Putamen (tissue), 1 donor: ENCODE results near the gene CNBD2.
"Not testable (repeated sequence)": the region's sequence is repeated elsewhere in the genome, so short reads cannot be mapped to it uniquely, and the experiment has no call there.

Experiments used
- DNase-seq: peaks from one replicate; pipeline ENCODE4 v3.0.0-alpha.2; 2016; ENCODE audit warnings: low spot score

Gene CNBD2

DNA sequence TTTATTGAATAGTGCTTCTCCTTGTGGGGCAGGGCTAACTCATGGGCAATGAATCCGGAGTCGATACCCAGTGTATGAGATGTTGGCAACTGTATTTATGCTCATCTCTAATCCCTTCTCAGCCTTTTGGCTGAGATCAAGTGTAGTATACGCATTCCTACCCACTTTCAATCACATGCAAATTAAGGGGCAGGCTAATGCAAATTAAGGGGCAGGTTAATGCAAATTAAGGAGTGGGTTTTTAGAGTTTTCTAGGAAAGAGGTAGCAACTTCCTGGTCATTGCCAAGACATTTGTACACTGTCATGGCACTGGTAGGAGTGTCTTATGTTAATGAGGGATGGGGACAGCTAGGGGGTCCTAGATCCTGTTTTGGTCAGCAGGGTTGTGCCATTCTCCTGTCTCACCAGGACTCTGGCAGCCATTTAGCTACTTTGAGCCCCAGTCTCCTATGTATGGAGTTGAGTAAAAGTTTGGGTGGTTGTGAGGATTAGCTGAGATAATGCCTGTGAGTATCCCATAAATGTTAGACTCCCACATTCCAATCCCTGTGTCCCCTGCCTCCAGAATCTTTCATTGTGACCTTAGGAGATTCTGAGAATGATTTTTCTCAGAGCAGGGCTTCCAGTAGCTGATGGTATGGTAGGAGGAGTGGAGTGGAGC lies at the start of gene CNBD2:
Gene CNBD2, plus strand, starts transcription at position 612 of the 662 bp plus-strand sequence. CDS start 173 bp downstream, outside the sequence.
- no peak for DNase-seq

DNA sequence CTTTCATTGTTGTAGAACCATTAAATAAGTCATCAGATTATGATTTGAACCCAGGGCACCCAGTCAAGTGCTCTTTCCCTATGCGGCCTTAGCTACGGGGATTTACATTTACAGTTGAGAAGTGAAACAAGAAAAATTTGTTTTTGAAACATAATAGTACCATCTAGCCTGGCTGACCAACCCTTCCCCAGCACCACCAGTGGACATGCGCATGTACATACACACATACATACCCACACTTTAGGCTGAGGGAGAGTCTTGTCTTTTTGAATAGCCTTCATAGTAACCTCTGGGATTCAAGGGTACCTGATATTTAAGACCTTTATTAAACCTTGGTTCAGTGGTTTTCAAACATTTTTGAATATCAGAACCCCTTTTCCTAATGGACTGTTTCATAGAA lies 47.9 kb upstream of the CNBD2 start:
- DNase-seq, result no peak

DNA sequence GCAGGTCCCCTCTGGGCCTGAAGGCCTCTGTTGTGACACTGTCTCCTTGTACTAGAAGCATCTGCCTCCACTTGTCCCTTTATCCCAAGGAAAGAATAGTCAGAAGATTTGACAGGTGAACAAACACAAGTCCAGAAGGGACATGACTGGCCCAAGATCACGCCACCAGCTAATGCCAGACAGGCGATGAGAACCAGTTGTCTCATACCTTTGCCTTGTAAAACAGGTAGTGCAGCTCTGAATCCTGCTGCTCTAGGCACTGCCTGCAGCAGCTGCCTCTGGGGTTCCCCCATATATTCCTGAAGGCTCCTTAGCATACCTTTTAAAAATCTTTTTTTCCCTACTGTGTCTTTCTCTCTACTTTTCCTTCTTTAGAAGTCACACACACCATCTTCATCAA lies 39.1 kb upstream of the CNBD2 start:
- DNase-seq, result no peak

DNA sequence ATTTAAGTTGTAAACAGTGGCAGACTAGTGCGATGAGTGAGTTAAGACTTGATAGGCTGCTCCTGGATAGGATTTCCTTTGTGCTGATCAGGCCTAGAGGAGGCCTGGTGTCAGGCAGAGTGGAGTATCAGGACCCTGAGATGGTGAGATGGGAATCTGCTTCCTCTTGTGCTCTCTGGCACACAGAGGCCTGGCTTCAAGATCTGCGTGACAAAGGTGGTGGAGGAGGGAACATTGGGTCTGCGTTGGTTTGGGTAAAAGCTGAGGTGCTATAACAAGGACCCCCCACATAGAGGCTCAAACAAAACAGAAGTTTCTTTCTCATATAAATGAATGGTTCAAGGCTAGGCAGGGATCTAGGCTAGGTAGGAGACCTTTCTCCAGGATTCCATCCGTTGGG lies 34.3 kb upstream of the CNBD2 start:
- DNase-seq, result no peak

DNA sequence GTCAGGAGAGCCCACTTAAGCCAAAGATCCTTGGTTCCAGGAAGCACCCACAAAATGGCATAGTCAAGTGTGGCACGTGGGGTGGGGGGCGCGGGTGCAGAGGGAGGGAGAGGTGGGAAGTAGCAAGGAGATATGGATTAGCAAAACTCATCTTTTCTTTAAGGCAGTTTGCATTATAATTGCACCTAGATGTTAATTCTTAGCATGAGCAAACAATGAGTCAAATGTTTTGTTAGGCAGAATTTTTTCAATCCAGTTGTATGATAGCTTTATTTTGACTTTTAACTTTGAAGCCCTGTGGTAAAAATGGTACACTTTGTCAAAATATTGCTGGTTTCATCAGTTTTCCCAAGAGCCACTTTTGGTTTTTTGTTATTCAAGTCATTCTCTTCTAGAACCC lies 29.1 kb upstream of the CNBD2 start:
- DNase-seq, result no peak

DNA sequence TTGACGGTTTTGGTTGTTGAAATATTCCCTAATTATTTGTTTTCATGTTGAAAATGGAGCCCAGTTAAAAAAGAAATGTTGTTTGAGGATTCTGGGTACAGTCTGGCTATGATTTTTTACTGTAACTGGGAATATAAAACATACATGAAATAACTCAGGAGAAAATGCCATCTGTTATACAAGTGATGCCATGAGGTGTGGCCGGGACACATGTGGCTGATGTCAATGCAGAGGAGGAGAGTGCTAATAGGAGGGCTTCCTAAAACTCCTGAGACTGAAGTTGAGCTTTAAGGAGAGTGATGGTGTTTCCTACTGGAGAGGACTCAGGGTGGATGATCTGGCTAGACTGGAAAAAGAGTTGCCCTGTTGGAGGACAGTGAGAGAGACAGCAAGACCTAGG lies 26.8 kb upstream of the CNBD2 start:
- no peak for DNase-seq

DNA sequence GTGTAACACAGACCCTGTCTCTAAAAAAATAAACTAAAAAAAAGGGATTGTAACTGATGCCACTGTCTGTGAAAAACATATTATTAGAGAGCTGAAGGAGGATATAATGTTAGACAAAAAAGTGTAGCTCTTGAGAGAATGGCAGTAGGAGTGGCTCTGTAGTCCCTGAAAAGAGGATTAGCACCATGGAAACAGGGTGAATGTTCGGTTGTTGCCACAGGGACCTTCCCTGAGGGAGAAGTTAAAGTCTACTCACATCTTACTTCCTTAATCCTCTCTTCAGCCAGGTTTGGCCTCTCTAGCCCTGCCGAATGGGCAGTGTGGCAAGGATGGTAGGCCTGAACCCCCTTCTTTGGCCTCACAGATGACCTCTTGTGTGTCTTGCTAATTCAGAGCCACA lies 26.1 kb upstream of the CNBD2 start:
- no peak for DNase-seq

DNA sequence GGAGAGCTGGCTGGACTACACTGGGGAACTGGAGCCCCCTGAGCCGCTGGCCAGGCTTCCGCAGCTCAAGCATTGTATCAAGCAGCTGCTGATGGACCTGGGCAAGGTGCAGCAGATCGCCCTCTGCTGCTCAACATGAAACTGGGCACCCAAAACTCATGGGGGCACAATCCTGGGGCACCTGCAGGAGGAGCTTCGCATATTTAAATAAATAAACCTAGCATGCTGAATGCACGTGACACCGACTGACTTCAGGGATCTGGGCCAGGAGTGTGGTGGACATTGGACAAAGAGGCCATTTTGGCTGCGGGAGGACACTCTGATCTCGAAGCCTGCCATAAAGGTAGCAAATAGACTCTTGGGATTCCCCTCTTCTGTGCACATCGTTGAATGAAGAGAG lies 20.9 kb upstream of the CNBD2 start:
- DNase-seq, result no peak

DNA sequence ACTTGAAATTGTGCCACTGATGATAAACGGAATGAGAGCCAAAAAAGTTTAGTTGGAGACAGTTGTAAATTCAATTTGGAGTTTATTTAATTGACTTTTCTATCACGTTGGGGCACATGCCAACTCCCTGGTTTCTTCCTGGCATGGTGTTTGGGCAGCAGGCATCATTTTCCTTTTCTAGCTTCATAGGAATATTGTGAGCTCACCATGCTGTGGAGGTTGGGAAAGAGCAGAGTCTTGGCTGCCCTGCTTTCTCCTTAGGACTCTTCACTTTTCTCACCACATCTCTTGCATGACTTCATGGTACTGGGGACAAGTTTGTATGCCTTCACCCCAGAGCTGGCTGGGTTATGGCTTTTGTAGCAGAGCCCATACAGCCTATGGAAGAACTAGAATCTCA lies 20.5 kb upstream of the CNBD2 start:
- DNase-seq, result no peak

DNA sequence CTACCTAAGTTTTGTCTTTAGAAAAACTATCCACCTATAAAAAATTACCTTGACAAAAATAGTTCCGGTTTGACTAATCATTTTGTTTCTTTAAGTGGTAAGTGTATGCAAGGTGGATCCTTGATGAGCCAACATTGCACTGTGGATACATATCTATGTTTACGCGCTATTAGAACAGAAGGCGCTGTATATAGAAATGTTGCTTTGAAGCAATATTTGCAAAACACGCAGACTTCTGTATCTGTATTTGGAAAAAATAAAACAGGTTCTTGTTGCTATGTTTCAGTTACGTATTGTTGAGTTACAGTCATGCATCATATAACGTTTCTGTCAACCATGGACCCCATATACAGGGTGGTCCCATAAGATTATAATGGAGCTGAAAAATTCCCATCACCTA lies 18.3 kb upstream of the CNBD2 start:
- DNase-seq, result no peak

DNA sequence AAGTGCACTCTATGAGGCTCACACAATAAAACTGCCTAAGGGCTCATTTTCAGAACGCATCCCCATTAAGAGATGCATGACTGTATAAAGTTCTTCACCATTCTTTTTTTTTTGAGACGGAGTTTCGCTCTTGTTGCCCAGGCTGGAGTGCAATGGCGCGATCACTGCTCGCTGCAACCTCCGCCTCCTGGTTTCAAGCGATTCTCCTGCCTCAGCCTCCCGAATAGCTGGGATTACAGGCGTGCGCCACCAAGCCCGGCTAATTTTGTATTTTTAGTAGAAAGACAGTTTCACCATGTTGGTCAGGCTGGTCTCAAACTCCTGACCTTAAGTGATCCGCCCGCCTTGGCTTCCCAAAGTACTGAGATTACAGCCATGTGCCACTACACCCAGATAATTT lies 16.3 kb upstream of the CNBD2 start:
- DNase-seq, result not testable (repeated sequence)

DNA sequence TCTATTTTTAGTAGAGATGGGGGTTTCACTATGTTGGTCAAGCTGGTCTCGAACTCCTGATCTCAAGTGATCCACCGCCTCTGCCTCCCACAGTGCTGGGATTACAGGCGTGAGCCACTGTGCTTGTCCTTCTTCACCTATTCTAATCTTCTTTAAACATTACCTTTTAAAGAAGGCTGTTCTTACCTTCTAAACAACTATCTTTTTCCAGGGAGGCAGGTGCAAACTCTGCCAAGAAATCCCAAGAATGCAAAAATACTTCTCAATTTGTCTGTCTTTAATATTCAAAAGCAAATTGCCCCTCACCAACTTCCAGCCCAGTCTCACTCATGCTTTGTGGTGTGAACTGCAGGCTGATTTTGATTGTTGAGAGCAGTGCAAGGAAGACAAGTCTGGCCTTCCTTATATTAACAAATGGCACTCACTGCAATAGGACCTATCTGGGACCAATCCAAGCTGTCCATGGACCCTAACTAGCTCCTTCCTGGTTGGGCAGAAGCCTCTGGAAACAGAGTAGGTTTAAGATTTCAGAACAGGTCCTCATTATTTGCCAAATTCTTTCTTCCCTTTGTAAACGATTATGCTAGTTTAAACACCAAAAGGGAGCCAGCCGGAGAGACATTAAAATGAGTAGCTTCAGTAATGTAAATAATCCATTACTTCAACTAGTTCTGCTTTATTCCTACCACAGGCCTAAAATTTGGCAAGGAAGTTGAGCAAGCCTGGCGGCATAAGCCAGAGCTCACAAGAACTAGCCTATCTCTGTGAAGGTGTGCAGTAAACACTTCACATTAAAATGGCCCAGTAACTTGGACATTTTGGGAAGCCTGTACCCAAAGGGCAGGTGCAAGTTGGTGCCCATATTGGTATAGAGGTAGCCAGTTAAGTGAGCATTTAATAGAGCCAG lies 15.7 kb upstream of the CNBD2 start:
- DNase-seq, result no peak

DNA sequence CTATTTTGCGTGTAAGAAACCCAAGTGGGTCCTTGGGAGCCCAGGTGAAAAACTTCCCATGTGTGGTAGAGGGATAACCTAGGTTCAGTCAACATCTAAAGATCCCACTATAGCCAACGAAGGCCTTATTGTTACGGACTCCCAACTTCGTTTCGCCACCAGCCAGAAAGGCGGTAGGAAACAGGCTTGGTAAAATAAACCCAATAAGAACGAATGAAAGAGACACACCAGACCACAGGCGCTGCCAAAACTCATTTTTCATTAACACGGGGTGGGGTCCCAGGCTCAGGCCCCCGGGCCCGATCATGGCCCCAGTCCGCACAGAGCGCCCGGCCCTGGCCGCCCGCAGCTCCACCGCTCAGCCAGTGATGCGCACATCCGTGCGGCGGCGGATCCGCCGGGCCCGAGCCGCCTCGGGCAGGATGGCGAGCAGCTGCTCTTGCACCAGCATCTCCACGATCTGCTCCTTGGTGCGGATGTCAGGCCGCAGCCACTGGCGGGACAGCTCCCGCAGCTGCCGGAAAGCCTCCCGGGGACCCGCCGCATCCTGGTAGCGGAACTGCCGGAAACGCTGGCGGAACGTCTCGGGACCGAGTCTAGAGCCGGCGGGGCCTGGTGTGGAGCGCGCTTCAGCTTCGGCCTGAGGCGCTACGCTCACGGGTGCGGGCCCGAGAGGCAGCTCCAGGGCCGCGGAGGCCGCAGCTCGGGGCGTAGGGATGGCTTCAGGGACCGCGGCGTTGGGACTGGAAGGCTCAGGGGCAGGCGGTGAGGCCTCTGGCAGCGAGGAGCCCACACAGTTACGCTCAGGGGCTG lies 14.8 kb upstream of the CNBD2 start:
- DNase-seq, result no peak

DNA sequence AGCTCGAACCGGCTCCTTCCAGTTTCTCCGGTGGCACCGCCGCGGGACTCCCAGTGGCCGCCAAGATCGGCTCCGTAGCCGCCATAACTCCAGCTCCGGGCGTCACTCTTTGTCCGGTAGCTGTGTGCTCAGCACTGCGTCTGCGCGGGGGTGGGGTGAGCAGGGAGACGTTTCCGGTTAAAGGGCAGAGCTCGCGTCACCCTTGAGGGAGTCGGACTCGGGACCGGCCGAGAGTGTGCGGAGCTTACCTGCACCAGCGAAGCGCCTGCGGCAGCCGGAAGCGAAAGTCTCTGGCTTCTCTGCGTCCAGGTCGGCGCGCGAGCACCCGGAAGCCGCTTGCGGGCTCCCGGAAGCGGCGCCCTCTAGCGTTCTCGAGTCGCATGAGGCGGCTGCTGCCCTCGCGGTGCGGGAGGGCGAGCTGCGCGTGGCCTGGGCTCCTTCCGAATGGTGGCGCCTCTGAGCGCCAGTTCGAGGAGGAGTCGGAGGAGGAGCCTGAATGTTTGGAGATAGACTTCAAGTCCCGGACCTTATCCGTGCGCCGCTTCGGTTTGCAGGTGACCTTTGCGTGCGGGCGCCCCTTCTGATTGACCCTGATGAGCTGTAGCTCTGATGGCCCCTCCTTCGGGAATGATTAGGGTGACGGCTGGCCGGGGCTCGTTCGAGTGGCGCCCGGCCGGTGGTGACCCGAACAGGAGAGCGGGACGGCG lies 14.0 kb upstream of the CNBD2 start, which contains the start of gene SCAND1:
Gene SCAND1, minus strand, starts transcription at position 303 of the 707 bp plus-strand sequence. Its CDS starts 218 bp downstream, at position 85.
- peak; percentile 98 for DNase-seq

DNA sequence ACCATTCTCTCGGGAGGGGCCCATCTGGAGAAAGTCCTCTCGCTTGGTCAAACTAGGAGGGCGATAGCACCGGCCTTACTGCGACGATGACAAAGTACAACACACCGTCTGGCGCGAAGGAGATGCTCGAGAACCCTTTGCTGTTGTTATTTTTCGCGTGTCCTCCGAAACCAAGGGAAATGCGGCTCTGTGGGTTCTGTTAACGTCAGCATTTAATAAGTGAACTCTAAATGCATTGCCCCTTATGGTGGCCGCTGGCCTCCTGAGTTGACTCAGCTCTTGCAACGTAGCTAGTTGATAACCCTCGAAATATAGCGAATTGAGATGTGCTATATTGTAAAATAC lies 13.5 kb upstream of the CNBD2 start:
- DNase-seq, result no peak

DNA sequence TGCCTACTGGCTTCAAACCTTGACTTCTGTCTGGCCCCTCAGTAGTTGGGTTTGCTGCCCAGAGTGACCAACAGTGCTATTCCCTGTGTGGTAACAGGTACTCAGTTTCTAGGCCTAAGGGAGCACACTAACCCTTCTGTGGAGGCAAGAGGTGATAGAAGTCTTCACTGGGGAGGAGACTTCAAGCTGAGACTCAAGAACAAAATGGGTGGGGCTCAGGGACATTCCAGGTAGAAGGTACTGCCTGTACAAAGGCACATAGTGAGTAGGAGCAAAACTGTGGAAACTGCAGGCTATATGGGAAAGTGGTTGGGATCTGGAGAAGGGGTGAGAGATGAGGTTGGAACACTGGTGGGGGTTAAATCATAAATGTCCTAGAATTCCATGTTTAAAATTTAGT lies 11.8 kb upstream of the CNBD2 start:
- DNase-seq, result no peak

DNA sequence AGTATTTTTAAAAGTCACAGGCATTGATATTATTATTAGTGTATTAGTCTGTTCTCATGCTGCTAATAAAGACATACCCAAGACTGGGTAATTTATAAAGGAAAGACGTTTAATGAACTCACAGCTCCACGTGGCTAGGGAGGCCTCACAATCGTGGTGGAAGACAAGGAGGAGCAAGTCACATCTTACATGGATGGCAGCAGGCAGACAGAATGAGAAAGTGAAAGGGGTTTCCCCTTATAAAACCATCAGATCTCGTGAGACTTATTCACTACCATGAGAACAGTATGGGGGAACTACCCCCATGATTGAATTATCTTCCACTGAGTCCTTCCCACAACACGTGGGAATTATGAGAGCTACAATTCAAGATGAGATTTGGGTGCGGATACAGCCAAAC lies 9.1 kb upstream of the CNBD2 start:
- DNase-seq, result not testable (repeated sequence)

DNA sequence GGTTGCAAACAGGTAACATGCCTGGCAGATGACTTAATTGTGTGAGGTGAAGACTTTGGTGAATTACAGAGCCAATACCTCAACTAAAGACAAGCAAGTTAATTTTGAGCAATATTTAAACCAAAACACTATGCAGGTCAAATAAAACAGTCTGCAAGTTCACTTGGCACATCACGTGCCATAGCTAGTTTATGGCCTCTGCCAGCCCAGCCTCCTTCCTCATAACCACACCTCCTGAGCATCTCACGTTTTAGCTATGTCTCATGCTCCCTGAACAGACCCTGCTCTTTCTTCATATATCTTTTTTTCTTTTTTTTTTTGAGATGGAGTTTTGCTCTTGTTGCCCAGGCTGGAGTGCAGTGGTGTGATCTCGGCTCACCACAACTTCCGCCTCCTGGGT lies 4.5 kb upstream of the CNBD2 start:
- no peak for DNase-seq

DNA sequence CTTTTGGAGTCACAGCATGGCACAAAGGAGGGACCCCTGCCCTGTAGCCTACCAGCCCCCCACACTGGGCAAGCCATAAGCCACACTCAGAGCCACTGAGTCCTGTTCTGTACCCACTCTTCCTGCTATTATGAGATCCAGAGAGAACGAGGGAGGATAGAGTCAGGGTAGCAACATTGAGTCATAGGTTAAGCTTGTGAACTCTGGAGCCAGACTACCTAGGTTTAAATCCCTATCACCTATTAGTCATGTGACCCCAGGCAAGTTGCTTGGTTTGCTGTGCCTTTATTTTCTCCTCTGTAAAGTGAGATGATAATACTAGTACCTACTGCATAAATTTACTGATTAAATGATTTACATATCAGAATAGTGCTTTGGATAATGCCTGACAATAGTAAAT lies 540 bp downstream of the CNBD2 start:
- DNase-seq, result no peak

DNA sequence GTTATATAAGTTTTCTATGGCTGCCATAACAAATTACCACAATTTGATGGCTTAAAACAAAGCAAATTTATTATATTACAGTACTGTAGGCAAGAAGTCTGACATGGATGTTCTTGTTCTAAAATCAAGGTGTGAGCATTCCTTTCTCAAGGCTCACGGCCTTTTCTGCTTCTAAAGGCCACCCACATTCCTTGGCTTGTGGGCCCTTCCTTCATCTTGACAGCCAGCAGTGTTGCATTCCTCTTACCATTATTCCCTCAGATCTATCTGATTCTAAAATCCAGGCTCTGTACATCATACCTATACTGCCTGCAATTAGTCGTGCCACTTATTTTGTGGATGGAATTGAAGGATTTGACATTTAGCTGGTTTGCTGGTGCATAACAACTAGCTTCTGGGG lies 3.6 kb downstream of the CNBD2 start:
- no peak for DNase-seq

DNA sequence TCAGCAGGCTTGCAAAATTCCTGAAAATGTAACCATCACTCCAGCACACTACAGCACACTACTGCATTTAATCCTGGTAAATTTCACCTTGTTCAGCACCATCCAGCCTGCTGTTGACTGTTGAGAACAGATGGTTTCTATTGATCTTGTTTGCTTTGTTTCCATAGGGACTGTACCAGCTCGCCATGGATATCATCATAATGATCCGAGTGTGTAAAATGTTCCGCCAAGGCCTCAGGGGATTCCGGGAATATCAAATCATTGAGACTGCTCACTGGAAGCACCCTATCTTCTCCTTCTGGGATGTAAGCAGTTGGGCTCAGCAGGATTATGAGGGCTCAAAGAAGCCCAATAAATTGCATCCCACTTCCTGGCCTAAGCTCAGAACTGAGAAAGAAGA lies 4.1 kb downstream of the CNBD2 start:
- no peak for DNase-seq

DNA sequence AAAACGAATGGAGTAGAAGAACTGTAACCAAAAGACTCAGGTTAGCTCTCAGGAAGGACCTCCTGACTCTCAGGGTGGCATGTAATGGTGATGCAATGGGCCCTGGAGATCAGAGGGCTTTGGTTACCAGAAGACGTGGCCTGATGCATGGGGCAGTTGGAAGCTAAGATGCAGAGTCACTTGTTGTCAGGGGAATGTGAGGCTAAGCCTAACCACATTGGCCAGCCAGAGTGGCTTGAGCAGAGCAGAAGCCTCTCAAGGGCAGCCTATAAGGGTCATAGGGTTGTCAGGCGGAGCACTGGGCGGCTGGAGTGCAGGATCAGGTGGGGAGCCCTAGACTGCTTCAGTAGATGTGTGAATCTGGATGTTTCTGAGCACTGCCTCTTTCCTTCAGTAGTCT lies 5.9 kb downstream of the CNBD2 start:
- DNase-seq, result no peak
